ENCODE data around the gene LAG3.

The LAG3 gene

DNA sequence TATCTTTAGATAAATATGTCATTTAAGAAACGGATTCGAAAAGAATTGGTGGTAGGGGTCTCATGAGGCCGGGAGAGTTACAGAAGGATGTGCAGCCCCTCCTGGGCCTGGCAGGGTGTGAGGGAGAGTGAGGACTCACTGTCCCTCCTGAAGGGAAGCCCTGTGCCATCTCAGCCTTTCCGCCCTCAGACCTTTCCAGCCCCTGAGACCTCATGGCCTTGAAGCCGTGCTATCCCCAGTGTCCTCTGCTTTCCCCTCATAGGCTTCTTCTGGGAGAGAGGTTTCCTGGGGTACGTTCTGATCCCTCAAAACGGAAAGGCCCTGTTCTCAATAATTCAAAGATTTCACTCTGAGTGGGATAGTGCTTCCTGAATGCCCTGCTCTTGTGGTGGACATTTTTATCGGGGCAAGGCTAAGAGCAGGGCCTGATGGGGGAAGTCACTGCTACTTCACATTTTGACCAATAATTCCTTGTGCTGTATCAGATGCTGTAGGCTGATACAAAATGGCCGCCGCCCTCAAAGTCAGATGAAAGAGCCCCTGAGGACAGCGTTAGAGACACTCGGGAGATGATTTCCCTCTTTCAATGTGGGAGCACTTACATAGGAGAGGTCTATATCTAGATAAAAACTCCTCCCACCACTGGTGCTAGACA, 18.3 kb downstream of the LAG3 start:
- DNase-seq (ENCODE audit: low read depth), result no peak

DNA sequence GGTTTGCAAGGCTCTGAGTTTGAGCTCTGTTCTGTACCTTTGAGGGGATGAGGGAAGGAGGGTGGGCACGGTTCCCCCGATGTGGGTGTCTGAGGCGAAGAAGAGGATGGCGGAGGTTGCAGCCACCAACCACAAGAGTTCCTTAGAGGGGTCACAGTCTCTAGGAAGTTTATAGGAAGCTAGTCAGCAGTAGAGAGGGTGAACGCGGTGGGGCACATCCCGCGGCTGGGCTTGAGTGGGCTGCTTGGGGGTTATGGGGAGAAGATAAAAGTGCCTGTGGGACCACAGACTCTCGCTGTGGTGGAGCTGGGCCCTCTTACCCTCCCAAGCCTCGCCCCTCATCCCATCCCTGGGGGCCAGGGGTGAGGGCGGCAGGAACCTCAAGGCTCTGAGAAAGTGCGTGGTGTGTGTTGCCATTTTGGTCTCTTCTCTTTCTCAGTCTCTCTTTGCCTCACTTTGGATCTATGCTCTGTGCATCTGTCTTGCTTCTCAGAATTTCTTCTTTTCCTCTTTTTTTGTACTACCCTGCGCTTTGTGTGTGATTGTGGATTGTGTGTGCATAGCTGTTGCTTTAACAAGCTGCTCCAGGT, 19.7 kb downstream of the LAG3 start:
- no peak for DNase-seq (ENCODE audit: low read depth)

DNA sequence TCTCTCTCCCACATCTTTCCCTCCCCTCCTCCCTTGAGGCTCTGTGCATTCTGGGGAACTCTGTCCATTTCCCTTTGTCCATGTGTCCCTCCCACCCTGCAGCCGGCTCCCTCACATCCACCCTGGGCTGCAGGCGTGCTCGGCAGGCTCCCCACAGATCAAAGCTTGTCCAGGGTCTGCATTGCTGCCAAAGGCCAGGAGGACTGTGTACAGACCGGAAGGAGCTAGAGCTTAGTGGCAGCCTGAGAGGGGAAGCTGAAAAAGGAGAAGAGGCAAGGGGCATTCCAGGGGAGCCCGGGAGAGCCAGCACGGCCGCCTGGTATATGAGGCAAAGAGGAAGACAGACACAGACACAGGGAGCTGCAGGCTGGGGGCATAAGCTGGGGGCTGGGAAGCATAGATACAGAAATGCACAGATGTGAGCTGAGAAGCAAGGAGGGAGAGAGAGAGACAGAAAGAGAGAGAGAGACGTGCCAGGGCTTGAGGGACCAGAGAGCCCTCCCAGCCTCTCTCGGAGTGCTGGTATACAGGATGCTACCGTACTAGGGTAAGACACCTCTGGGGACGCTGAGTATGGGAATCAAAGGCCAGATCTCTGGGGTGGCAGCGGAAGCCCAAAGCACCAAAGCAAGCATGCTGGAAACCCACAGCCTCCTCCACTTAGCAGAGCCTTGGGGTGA, 20.3 kb downstream of the LAG3 start:
- DNase-seq (ENCODE audit: low read depth), result no peak

DNA sequence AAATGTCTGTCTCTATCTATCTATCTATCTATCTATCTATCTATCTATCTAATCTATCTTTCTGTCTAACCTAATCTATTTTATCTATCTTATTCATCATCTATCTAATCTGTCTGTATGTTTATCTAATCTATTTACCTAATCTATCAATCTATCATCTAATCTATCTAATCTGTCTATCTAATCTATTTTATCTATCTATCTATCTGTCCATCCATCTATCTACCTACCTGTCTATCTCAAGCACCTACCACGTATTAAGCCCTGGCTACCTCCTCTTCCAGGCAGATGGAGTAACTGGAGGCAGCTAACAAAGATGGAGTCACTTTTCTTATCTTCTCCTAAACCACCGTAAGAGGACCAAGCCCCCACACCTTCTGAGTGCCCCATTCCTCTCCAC, 22.8 kb downstream of the LAG3 start:
- no peak for DNase-seq (ENCODE audit: low read depth)

DNA sequence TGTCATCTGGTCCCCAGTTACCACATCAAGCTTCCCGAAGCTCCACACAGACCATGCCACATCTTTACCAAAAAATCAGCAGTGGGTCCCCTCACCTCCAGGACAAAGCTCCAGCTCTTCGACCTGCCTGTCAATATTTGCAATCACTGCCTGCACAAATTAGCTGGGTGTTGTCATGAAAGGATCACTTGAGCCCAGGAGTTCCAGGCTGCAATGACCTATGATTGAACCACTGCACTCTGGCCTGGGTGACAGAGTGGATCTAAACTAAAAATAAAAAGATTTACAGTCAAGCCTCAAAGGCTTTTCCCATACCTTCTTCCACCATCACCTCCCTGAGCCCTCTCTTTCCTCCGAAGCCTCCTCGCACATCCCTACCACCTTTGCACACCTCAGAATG, 24.3 kb downstream of the LAG3 start:
- DNase-seq (ENCODE audit: low read depth), result no peak

DNA sequence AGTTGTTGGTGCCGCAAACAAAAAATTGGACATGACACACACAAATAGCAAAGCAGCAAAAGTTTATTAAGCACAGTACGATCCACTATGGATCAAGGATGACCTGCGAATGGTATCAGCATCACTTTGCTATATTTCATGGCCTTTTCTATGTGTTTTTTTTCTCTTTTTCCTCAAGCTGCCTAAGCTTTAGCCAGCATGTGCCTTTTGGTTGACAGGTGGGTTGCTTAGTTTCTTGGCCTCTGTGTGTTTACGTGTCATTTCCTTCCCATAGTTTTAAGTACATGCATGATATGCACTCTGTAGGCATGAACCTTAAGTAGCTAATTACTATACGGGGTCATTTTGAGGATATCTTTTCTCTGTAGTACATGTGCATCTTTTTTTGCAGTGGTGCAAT, 26.8 kb downstream of the LAG3 start:
- no peak for DNase-seq (ENCODE audit: low read depth)

DNA sequence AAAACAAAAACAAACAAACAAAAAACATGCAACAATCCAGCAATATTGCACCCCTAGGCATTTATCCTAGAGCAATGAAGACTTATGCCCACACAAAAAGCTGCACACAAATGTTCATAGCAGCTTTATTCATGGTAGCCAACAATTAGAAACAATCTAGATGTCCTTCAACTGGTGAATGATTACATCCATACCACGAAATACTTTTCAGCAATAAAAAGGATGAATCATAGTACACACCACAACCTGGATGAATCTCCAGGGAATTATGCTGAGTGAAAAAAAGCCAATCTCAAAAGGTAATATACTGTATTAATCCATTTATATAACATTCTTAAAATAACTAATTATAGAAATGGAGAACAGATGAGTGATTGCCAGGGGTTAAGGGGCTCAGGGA, 34.9 kb downstream of the LAG3 start:
- no peak for DNase-seq (ENCODE audit: low read depth)

DNA sequence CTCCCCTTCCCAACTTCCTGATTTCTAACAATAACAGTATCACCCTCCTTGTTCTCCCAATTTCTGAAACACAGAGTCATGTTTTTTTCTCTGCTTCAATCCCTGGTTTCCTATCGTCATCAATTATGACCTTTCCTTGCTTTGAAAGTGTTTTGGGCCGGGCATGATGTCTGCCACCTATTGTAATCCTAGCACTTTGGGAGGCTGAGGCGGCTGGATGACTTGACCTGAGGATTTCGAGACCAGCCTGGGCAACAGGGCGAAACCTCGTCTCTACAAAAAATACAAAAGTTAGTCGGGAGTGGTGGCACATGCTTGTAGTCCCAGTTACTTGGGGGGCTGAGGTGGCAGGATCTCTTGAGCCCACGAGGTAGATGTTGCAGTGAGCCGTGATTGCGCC, 36.7 kb downstream of the LAG3 start:
- no peak for DNase-seq (ENCODE audit: low read depth)

DNA sequence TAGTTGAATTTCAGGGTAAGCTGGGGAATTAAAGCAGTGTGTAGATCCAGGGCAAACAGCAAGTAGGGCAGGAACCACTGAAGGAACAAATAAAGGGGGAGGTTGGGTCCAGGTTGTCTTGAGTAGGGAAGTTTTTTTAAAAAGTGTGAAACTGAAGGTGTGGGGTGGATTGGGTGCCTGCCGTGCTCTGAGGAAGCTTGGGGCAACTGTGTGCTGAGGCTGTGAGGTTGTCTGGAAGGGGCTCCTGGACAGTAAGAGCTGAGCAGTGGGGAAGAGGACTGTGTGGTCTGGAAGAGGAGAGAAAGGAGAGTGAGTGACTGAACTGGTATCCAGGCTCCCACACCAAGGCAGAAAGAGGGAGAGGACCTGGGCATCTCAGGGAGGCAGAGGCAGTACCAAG, 38.4 kb downstream of the LAG3 start:
- no peak for DNase-seq (ENCODE audit: low read depth)

DNA sequence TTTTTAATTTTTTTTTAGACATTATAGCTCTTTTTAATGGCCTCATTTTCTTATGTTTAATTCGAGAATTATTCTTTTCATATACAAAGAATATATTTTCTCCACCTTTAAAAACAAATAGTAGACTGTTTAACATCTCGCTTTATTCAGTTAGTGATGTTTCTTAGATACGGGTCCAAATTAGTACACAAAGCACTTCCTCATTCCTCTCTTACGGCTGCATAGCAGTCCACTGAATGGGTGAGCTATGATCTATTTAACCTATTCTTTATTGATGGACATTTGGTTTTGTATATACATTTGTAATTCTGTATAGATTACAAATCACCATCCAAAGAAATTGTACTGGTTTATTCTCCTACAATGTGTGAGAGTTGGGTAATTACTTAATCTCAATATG, 41.0 kb downstream of the LAG3 start:
- DNase-seq (ENCODE audit: low read depth), result no peak

DNA sequence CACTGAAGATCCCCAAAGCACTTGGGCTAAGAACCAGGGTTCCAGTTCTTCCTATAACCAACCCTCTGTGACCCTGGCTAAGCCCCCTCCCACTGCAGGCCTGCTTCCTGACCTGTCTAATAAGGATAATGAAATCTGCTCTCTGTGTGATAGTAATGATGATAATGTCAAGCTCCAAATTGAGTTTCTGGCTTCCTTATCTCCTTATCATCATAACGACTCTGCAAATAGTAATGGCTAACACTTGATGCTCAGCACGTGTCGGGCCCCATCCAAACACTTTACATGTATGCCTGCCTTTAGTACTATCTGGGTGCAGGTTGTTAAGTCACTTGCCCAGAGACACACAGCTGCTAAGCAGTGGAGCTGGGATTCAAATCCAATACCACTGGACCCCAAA, 44.3 kb downstream of the LAG3 start:
- DNase-seq (ENCODE audit: low read depth), result no peak

DNA sequence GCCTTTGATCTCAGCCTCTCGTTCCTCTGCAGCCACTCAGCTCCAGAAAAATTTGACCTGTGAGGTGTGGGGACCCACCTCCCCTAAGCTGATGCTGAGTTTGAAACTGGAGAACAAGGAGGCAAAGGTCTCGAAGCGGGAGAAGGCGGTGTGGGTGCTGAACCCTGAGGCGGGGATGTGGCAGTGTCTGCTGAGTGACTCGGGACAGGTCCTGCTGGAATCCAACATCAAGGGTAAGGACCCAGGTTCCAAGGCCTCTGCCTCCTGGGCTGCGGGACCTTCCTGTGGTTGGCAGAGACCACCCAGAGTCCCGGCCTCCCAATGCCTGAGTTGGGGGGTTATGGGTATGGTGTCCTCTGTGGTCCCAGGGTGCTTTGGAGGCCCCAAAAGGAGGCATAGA, 44.8 kb downstream of the LAG3 start:
- DNase-seq (ENCODE audit: low read depth), result no peak

DNA sequence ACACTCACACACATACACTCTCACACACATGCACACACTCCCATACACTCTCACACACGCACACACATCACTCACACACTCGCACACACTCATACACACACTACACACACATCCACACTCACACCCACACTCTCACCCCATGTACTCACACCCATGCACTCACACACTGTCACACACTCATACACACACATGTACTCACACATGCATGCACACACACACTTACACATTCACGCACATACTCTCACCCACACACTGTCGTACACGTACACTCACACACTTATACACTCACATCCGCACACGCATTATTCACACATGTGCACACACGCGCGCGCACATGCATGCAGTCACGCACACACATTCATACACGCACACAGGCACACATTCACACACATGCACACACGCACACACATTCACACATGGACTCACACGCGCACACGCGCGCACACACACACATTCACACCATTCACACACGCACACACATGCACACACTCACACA, 45.4 kb downstream of the LAG3 start:
- no peak for DNase-seq (ENCODE audit: low read depth)

DNA sequence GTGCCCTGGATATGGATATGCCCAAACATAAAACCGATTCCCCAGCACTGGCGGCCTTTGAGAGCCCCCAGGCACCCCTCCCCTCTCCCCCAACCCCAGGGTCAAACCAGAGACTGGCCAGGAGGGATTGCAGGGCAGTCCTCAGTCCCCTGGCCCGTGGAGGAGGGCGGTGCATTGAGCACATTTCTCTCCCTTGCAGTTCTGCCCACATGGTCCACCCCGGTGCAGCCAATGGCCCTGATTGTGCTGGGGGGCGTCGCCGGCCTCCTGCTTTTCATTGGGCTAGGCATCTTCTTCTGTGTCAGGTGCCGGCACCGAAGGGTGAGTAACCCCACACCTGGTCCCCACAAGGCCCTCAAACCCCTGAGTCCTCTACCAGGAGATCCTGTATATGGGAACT, 45.9 kb downstream of the LAG3 start:
- DNase-seq (ENCODE audit: low read depth), result no peak

DNA sequence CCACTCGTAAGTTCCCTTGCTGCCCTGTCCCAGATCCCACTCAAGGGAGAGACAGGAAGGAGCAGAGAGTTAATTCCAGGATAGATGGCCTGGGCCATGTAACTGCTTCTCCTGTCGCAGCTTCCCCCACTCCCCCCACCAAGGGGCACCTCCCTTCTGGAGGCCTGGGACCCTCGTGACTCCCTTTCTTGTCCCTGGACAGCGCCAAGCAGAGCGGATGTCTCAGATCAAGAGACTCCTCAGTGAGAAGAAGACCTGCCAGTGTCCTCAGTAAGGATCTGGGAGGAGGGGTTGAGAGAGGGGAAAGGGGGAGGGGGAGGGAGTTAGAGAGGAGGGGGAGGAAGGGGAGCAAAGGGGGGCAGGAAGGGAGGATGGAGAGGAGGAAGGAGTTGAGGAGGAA, 46.3 kb downstream of the LAG3 start:
- DNase-seq (ENCODE audit: low read depth), result no peak

DNA sequence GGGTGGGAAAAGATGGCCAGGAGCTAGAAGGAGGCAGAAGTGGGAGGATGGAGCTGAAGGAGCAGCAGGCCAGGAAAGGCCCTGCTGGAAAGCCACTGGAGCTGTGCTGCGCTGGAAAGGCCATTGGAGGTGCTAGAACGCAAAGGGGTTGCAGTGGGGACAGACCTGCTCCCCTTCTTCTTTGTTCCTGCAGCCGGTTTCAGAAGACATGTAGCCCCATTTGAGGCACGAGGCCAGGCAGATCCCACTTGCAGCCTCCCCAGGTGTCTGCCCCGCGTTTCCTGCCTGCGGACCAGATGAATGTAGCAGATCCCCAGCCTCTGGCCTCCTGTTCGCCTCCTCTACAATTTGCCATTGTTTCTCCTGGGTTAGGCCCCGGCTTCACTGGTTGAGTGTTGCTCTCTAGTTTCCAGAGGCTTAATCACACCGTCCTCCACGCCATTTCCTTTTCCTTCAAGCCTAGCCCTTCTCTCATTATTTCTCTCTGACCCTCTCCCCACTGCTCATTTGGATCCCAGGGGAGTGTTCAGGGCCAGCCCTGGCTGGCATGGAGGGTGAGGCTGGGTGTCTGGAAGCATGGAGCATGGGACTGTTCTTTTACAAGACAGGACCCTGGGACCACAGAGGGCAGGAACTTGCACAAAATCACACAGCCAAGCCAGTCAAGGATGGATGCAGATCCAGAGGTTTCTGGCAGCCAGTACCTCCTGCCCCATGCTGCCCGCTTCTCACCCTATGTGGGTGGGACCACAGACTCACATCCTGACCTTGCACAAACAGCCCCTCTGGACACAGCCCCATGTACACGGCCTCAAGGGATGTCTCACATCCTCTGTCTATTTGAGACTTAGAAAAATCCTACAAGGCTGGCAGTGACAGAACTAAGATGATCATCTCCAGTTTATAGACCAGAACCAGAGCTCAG, 47.0 kb downstream of the LAG3 start:
- no peak for DNase-seq (ENCODE audit: low read depth)

DNA sequence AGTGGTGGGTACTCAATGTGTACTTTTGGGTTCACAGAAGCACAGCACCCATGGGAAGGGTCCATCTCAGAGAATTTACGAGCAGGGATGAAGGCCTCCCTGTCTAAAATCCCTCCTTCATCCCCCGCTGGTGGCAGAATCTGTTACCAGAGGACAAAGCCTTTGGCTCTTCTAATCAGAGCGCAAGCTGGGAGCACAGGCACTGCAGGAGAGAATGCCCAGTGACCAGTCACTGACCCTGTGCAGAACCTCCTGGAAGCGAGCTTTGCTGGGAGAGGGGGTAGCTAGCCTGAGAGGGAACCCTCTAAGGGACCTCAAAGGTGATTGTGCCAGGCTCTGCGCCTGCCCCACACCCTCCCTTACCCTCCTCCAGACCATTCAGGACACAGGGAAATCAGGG, 47.8 kb downstream of the LAG3 start:
- DNase-seq (ENCODE audit: low read depth), result no peak

DNA sequence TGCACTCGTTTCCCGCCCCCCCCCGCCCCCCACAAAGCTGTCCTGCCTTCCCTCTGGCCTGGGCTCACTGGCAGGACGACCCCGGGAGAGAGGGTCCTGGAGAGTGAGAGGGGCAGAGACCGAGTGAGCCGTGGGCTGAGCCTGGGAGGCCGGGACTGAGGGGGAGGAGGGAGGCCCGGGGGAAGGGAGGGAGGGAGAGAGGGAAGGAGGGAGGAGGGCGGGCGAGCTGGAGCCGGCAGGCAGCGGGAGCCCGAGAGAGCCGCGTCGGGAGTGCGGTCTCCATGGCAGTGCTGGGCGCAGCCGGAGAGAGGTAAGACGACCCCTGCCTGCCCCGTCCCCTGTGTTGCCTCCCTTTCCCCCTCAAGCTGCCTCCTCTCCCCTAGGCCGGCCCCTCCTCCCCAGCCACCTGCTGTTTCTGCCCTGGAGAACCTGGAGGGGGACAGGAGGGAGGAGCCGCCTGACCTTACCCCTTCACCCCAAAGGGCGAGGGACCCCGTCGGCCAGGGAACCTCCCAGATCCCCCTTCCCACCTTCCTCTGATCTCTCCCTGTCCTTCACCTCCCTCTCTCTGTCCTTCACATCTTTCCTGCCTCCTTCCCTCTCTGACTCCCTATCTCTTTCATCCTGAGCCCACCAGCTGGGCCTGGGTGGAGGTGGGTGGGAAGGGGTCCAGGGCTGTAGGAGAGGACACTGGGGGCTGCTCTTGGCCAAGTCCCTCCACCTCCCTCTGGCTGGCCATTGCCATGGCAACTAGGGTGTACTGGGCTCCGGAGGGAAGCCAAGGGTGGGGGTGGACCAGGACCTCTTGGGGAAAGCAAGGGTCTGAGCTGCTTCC, 49.5 kb downstream of the LAG3 start, which contains the start of gene GPR162:
Gene GPR162 (plus strand): TSS at position 231 of the 835 bp plus-strand sequence. CDS start 2,078 bp downstream, outside the sequence.
- DNase-seq (ENCODE audit: low read depth), result no peak

DNA sequence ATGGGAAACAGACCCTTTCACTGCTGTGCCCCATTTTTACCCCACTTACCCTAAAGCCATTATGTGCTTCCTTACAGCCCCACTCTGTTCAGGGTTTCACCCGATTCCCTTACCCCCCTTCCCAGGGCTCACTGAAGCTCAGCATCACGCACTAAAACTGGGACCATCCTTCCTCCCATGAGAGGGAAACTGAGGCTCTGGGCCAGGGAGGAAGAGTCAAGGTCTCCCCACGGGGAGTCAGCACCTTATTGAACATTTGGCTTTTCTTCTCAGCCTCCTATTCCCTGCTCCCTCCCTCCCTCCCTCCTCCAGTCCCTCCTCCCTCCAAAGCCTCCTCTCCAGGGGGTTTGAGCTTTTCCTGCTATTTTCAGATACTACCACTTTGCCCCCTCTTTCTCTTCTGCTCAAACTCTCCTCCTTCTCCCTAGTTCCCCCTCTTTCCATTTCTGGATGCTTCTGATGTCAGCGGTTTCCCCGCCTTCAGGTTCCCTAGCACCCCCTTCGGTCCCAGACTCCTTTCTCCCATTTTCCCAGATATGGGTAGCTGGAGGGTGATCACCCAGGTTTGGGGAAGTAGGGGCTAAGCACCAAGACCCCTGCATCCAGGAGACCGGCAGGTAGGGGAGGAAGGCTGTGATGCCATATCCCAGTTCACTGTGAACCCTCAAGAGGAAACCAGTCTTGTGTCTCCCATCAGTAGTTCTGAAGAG, 50.3 kb downstream of the LAG3 start:
- DNase-seq (ENCODE audit: low read depth), result no peak

DNA sequence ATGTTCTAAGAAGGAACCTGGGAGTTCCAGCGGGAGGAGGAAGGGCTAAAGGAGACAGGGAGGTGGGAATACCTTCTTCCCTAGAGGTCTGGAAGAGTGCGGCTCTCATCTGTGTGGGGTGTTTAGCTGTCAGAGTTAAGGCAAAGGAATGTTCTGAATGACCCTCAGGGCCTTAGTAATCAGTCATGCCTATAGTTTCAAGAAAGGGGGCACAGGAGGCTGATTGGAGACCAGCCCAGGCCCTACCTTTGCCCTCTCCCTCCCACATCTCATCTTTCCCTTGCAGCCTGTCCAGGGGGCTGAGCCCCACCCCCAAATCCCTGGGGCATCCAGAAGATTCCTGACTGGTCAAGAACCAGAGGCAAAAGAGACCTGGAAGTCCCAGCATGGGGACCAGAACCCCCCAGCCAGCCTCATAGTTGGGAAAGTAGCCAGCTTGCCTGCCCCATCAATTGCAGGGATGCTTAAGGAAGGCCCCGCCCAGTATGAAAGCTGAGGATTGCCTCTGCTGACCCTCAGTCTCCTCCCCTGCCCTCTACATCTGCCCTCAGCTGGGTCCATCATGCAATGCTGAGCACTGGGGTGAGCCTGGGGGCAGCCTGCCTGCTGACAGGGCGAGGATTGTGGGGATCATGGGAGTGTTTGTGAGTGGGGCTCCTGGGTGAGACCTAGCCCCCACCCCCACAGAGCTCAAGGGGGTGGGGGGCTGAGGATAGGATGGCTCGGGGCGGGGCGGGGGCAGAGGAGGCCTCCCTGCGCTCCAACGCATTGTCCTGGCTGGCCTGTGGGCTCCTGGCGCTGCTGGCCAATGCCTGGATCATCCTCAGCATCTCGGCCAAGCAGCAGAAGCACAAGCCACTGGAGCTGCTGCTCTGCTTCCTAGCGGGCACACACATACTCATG, 51.1 kb downstream of the LAG3 start:
- DNase-seq (ENCODE audit: low read depth), result no peak
